ENCODE results near the gene CNBP. TPM values are rescaled to one million over a fixed set of nuclear protein-coding genes. Genes with fewer than 3 reads are reported as not detected.

The CNBP gene
- total RNA-seq (100 to 1,000 TPM; 292 to 390 TPM), polyA plus RNA-seq (100 to 1,000 TPM; 324 to 330 TPM)
- long read RNA-seq, donor 1, transcript CNBP-201 (5 exons, 1,664 nt), result major isoform, 97 of 270 reads
- long read RNA-seq, donor 1, transcript CNBP-207 (5 exons, 1,626 nt), result minor isoform, 72 of 270 reads
- long read RNA-seq, donor 1, transcript CNBP-204 (5 exons, 1,641 nt), result minor isoform, 38 of 270 reads
- long read RNA-seq, donor 1, transcript CNBP-209 (2 exons, 641 nt), result minor isoform, 9 of 270 reads
- long read RNA-seq, donor 1, partial matches to known transcripts, result 17 of 270 reads
- long read RNA-seq, donor 1, other reads (novel, unspliced or antisense), result 26 of 270 reads
- long read RNA-seq, donor 2, transcript CNBP-207 (5 exons, 1,626 nt), result minor isoform, 19 of 61 reads
- long read RNA-seq, donor 2, transcript CNBP-201 (5 exons, 1,664 nt), result major isoform, 28 of 61 reads
- long read RNA-seq, donor 2, partial matches to known transcripts, result 6 of 61 reads
- long read RNA-seq, donor 2, other reads (novel, unspliced or antisense), result 0 of 61 reads
- long read RNA-seq, donor 3, transcript CNBP-201 (5 exons, 1,664 nt), result major isoform, 65 of 122 reads
- long read RNA-seq, donor 3, transcript CNBP-207 (5 exons, 1,626 nt), result minor isoform, 30 of 122 reads
- long read RNA-seq, donor 3, transcript CNBP-204 (5 exons, 1,641 nt), result minor isoform, 12 of 122 reads
- long read RNA-seq, donor 3, partial matches to known transcripts, result 0 of 122 reads
- long read RNA-seq, donor 3, other reads (novel, unspliced or antisense), result 11 of 122 reads
- long read RNA-seq, donor 4, transcript CNBP-207 (5 exons, 1,626 nt), result major isoform, 27 of 64 reads
- long read RNA-seq, donor 4, transcript CNBP-204 (5 exons, 1,641 nt), result minor isoform, 9 of 64 reads
- long read RNA-seq, donor 4, transcript CNBP-201 (5 exons, 1,664 nt), result minor isoform, 26 of 64 reads
- long read RNA-seq, donor 4, partial matches to known transcripts, result 0 of 64 reads
- long read RNA-seq, donor 4, other reads (novel, unspliced or antisense), result 0 of 64 reads
- long read RNA-seq, donor 5, transcript CNBP-208 (5 exons, 1,549 nt), result minor isoform, 6 of 263 reads
- long read RNA-seq, donor 5, transcript CNBP-204 (5 exons, 1,641 nt), result minor isoform, 21 of 263 reads
- long read RNA-seq, donor 5, transcript CNBP-207 (5 exons, 1,626 nt), result major isoform, 92 of 263 reads
- long read RNA-seq, donor 5, transcript CNBP-201 (5 exons, 1,664 nt), result minor isoform, 90 of 263 reads
- long read RNA-seq, donor 5, partial matches to known transcripts, result 13 of 263 reads
- long read RNA-seq, donor 5, other reads (novel, unspliced or antisense), result 30 of 263 reads

- ATAC-seq (ENCODE audit: insufficient read depth, low FRiP score) (peak; percentile 100), DNase-seq (peak; percentile 95 to 98 (median 95))
- TF ChIP-seq CTCF (IDR thresholded peaks at IDR 0.05; ENCODE audit: control extremely low read depth, extremely low read depth), result no peak
- no peaks in the 10 kb centered on the region for H3K27me3 ChIP-seq (ENCODE audit: control insufficient read depth in 3 of 3, insufficient read depth in 3 of 3, low read length in 2 of 3)
- H3K9ac ChIP-seq (ENCODE audit: insufficient read depth in 1 of 2, low read length in 2 of 2), result peak within 1 kb of the TSS; percentile 93 to 97
- peaks cover 5 to 40% (median 14%) of the 10 kb centered on the region in 5 donors for H3K4me1 ChIP-seq (ENCODE audit: control insufficient read depth in 5 of 5, insufficient read depth in 5 of 5, low read length in 5 of 5)
- no peaks in the 10 kb centered on the region for H3K9me3 ChIP-seq (ENCODE audit: control insufficient read depth in 4 of 4, insufficient read depth in 3 of 4, low read length in 3 of 4)
- peak within 1 kb of the TSS; percentile 98 to 100 for H3K27ac ChIP-seq (ENCODE audit: low read depth in 1 of 2, low read length in 1 of 2)
- 0% methylated on average over 77 to 83 of the region's 83 CpGs for WGBS, 2 donors
- H3K36me3 ChIP-seq (ENCODE audit: control insufficient read depth in 4 of 4, insufficient read depth in 4 of 4, low read length in 4 of 4), result peaks cover 1 to 11% (median 4%) of the 10 kb centered on the region in 4 donors
- H3K4me3 ChIP-seq, result peak within 1 kb of the TSS; percentile 100
Measured at GRCh38 chr3:129183569-129184395, at the start of gene CNBP. Gene CNBP, minus strand, starts transcription at chr3:129183896. Its CDS starts 12,139 bp downstream, at chr3:129171757.

- peak overlapping the region in 1 of 2 donors; percentile 73 for H3K27ac ChIP-seq (ENCODE audit: low read depth in 1 of 2, low read length in 1 of 2)
- ATAC-seq (ENCODE audit: insufficient read depth, low FRiP score), result no peak
- H3K4me3 ChIP-seq, result no peak overlapping the region
- H3K36me3 ChIP-seq (ENCODE audit: control insufficient read depth in 4 of 4, insufficient read depth in 4 of 4, low read length in 4 of 4), result no peaks in the 10 kb centered on the region
- H3K9me3 ChIP-seq (ENCODE audit: control insufficient read depth in 4 of 4, insufficient read depth in 3 of 4, low read length in 3 of 4), result no peaks in the 10 kb centered on the region
- H3K27me3 ChIP-seq (ENCODE audit: control insufficient read depth in 3 of 3, insufficient read depth in 3 of 3, low read length in 2 of 3), result no peaks in the 10 kb centered on the region
- DNase-seq, result no peak
- no peak for TF ChIP-seq CTCF (IDR thresholded peaks at IDR 0.05; ENCODE audit: control extremely low read depth, extremely low read depth)
- H3K4me1 ChIP-seq (ENCODE audit: control insufficient read depth in 5 of 5, insufficient read depth in 5 of 5, low read length in 5 of 5), result peaks cover 0 to 15% (median 12%) of the 10 kb centered on the region in 5 donors
- WGBS, 2 donors, result 84% methylated on average over 10 of the region's 10 CpGs
- no peak overlapping the region for H3K9ac ChIP-seq (ENCODE audit: insufficient read depth in 1 of 2, low read length in 2 of 2)
Measured at GRCh38 chr3:129231331-129232119, 47.8 kb upstream of the CNBP start.
